Type B pancreatic cell (in vitro differentiated cells): ENCODE measurements around the gene TTLL11. TPM values are rescaled to one million over a fixed set of nuclear protein-coding genes. Genes with fewer than 3 reads are reported as not detected.
"Not testable (repeated sequence)": the region's sequence is repeated elsewhere in the genome, so short reads cannot be mapped to it uniquely, and the experiment has no call there.

ENCODE experiments used
- DNase-seq: peaks from one replicate; pipeline ENCODE4 v3.0.0; 2021; ENCODE audit warnings: mixed read lengths; ENCODE audit not compliant: unreplicated experiment; ENCODE audit errors: extremely low spot score
- H3K27ac Mint-ChIP-seq: 2 replicates; pipeline ENCODE4 v1.8.0; 2021; ENCODE audit warnings: mild to moderate bottlenecking, mixed read lengths
- H3K27me3 Mint-ChIP-seq: 2 replicates; pipeline ENCODE4 v1.8.0; 2021; ENCODE audit warnings: mixed read lengths
- H3K36me3 Mint-ChIP-seq: 2 replicates; pipeline ENCODE4 v1.8.0; 2021; ENCODE audit warnings: mixed read lengths
- H3K4me1 Mint-ChIP-seq: one replicate; pipeline ENCODE4 v1.8.0; 2021; ENCODE audit warnings: mixed read lengths; ENCODE audit not compliant: unreplicated experiment
- H3K4me3 Mint-ChIP-seq: 2 replicates; pipeline ENCODE4 v1.8.0; 2021; ENCODE audit warnings: mild to moderate bottlenecking, mixed read lengths
- H3K9me3 Mint-ChIP-seq: 2 replicates; pipeline ENCODE4 v1.8.0; 2021; ENCODE audit warnings: mixed read lengths
- total RNA-seq: library from RNA; stranded (reverse); gene quantifications from 2 replicates; pipeline ENCODE4 v1.2.1, GENCODE V29; 2021; ENCODE audit warnings: low replicate concordance
- TF ChIP-seq, protein P1 (sequence below): fragments of 200-600 bp; sonication (generic); conservative IDR thresholded peaks from 2 replicates; pipeline ENCODE4 v1.5.0; 2021; ENCODE audit warnings: antibody characterized with exemption, mild to moderate bottlenecking

TTLL11 gene
- total RNA-seq, 1 donor from 2014 or later, result 8.6 TPM

DNA sequence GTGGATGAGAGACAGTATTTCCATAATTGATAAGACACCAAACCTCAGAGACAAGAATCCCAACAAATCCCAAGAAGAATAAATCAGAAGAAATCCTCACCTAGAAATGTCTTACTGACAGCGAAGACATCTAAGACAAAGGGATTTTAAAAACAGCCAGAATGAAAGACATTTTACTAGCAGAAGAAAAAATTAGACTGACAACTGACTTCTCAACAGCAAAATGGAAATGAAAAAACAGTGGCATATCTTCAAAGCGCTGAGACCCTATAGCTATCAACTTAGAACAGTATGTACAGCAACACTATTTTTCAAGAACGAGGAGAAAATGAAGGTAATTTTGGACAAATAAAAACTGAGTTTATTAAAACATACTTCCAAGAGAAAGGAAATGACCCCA, 16.3 kb downstream of the TTLL11 start:
- no peak overlapping the region for H3K27ac Mint-ChIP-seq
- TF ChIP-seq, protein P1, sequence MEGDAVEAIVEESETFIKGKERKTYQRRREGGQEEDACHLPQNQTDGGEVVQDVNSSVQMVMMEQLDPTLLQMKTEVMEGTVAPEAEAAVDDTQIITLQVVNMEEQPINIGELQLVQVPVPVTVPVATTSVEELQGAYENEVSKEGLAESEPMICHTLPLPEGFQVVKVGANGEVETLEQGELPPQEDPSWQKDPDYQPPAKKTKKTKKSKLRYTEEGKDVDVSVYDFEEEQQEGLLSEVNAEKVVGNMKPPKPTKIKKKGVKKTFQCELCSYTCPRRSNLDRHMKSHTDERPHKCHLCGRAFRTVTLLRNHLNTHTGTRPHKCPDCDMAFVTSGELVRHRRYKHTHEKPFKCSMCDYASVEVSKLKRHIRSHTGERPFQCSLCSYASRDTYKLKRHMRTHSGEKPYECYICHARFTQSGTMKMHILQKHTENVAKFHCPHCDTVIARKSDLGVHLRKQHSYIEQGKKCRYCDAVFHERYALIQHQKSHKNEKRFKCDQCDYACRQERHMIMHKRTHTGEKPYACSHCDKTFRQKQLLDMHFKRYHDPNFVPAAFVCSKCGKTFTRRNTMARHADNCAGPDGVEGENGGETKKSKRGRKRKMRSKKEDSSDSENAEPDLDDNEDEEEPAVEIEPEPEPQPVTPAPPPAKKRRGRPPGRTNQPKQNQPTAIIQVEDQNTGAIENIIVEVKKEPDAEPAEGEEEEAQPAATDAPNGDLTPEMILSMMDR, result no peak
- peaks cover 6% of the 10 kb centered on the region for H3K9me3 Mint-ChIP-seq
- no peak overlapping the region for H3K4me3 Mint-ChIP-seq
- H3K27me3 Mint-ChIP-seq, result no peaks in the 10 kb centered on the region
- no peaks in the 10 kb centered on the region for H3K36me3 Mint-ChIP-seq
- no peak for DNase-seq
- peaks cover 3% of the 10 kb centered on the region for H3K4me1 Mint-ChIP-seq

DNA sequence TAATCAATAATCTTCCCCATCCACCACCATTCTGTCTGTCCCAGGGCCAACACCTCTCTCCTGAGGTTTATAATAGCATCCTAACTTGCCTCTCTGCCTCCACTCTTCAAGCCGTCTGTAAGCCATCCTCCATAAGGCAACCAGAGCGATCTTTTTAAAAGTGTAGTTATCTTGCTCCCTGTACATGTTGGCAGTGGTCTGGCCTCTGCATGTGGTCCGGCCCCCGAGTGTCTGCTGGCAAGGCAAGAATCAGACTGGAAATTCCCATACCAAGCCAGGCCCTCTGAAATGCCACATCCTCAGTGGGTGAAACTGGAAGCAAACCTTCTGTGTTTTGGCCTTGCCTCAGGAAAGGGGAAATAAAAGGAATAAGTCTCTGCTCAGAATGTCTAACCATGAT, 17.0 kb downstream of the TTLL11 start:
- Mint-ChIP-seq H3K27ac (no peak overlapping the region), H3K36me3 (no peaks in the 10 kb centered on the region), H3K9me3 (peaks cover 6% of the 10 kb centered on the region), H3K4me1 (peaks cover 5% of the 10 kb centered on the region), H3K4me3 (no peak overlapping the region), H3K27me3 (no peaks in the 10 kb centered on the region)
- no peak for DNase-seq
- TF ChIP-seq, protein P1, result no peak

DNA sequence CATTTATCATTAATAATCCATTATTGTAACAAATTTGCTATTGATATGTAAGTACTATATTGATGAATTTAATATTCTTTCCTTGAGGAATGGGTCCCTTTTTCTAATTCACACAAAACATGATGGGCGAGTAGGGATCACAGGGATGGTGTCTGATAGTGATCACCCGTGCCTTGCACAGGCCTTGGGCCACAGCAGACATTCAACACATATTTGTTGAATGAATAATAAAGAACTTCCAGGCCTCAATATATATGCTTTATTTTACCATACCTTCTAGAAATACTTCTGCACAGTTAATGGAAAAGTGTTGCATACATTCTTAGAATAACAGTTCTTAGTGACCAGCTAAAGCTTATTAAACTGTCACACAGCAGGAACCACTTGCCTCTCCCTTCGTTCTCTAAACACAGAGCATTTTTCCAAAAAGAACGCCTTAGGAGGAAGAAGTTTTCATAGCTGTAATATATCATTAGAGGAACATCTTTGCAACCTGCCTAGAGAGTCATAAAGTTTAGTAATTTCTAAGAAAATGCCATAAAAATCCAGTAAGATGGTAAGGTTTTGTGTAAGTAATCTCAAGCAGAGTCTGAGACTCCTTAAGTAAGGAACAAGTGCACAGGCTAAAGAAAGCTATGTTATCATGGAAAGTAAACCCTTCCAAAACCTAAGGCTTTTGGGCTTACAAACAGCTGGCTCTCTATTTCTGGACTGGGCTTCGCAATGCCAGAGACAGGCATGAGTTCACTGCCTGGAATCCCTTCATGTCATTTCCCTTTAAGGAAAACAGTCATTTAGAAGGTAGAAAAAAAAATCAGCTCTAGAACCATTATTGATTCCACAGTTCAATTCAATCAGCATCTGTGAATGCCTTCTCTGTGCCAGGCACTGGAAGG, 17.7 kb downstream of the TTLL11 start:
- TF ChIP-seq, protein P1, result no peak
- no peak overlapping the region for H3K27ac Mint-ChIP-seq
- H3K27me3 Mint-ChIP-seq, result no peaks in the 10 kb centered on the region
- no peaks in the 10 kb centered on the region for H3K36me3 Mint-ChIP-seq
- no peak for DNase-seq
- H3K4me3 Mint-ChIP-seq, result no peak overlapping the region
- H3K4me1 Mint-ChIP-seq, result peaks cover 5% of the 10 kb centered on the region
- H3K9me3 Mint-ChIP-seq, result peaks cover 6% of the 10 kb centered on the region

DNA sequence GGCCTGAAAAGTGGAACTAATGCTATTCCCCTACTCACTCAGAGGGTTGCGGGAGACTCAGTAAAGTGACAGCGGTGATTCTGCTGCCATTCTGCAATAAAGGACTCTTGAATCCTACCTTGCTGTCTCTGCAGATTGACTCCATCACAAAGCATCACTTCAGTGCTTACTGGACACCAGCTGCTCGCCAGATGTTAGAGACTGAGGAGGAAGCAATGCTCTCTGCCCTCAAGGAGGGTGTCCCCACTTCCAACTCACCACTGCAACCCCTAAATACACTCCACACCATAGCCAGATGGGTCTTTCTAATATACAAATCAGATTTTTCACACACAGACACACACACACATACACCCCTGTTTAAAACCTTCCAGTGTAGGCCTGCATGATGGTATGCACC, 21.4 kb downstream of the TTLL11 start:
- no peak overlapping the region for H3K4me3 Mint-ChIP-seq
- H3K4me1 Mint-ChIP-seq, result peaks cover 5% of the 10 kb centered on the region
- TF ChIP-seq, protein P1, result no peak
- no peak for DNase-seq
- no peaks in the 10 kb centered on the region for H3K9me3 Mint-ChIP-seq
- H3K36me3 Mint-ChIP-seq, result no peaks in the 10 kb centered on the region
- no peaks in the 10 kb centered on the region for H3K27me3 Mint-ChIP-seq
- H3K27ac Mint-ChIP-seq, result no peak overlapping the region

DNA sequence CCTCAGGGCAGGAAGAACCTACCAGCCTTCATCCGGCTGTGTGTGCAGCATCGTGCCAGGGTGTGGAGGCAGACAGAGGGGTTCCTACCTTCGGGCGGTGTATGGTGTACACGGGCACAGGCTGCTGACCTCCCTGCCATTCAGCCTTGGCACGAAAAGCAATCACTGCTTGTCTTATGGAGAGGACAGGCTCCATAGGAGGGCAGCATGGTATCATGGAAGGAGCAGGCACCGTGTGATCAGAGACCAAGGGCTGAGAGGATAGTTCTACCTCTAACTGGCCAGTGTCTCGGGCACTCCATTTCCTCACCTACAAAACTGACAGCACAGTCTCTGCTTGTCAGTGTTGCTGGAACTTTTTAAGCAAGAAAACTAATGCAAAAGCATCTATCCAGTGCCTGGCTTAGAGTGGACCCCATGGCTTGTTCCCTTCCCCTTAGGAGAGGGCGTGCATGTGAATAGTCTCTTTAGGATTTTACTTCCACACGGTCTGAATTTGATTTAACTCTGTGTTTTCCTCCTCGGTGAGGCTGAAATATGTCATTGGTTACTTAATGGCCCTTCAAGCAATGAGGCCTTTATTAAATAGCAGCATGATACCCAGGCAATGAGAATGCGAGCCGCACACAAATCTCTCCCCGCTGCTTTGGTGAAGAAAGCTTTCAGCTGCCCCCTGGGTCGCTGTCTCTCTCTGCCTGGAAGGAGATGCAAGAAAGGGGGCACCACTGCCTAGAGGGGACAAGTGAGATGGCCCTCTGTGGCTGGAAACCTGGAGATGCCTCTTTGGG, 22.2 kb downstream of the TTLL11 start:
- Mint-ChIP-seq H3K27ac (no peak overlapping the region), H3K36me3 (no peaks in the 10 kb centered on the region)

DNA sequence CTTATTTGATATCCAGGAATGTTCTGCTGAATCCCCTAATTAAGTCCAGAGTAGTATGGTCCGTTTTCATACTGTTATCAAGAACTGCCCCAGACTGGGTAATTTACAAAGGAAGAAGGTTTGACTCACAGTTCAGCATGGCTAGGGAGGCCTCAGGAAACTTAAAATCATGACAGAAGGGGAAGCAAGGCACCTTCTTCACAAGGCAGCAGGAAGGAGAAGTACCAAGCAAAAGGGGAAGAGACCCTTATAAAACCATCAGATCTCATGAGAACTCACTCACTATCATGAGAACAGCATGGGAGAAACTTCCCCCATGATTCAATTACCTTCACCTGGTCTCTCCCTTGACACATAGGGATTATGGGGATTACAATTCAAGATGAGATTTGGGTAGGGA, 26.4 kb downstream of the TTLL11 start:
- H3K27ac Mint-ChIP-seq, H3K9me3 Mint-ChIP-seq, H3K27me3 Mint-ChIP-seq, H3K4me1 Mint-ChIP-seq, DNase-seq, H3K36me3 Mint-ChIP-seq, H3K4me3 Mint-ChIP-seq: not testable (repeated sequence)

More for the DNA sequence above, 22.2 kb downstream of the TTLL11 start:
- Mint-ChIP-seq H3K27me3 (no peaks in the 10 kb centered on the region), H3K4me1 (peaks cover 5% of the 10 kb centered on the region), H3K9me3 (no peaks in the 10 kb centered on the region), H3K4me3 (no peak overlapping the region)
- TF ChIP-seq, protein P1, result no peak
- no peak for DNase-seq
